Breast epithelium (tissue), 4 donors: ENCODE results near the gene LMNTD2. TPM values are rescaled to one million over a fixed set of nuclear protein-coding genes. Genes with fewer than 3 reads are reported as not detected.
"Not testable (repeated sequence)": the region's sequence is repeated elsewhere in the genome, so short reads cannot be mapped to it uniquely, and the experiment has no call there.

Experiments used
- DNase-seq, 2 donors: peaks; one replicate each; pipeline ENCODE4 v3.0.0-alpha.2; 2019; ENCODE audit warnings: low spot score in 2 of 2
- H3K27ac ChIP-seq, 2 donors: fragments of 200-600 bp; sonication (generic) in 1 of 2; one replicate each; pipeline ENCODE4 v1.5.1; 2016 to 2019; ENCODE audit warnings: mild to moderate bottlenecking in 1 of 2
- H3K27me3 ChIP-seq, 2 donors: fragments of 200-600 bp; sonication (generic) in 1 of 2; one replicate each; pipeline versions ENCODE4 v1.5.1 to v1.6.0; 2017 to 2019; ENCODE audit warnings: control low read depth in 1 of 2, mild to moderate bottlenecking in 1 of 2
- H3K36me3 ChIP-seq: fragments of 200-600 bp; one replicate; pipeline ENCODE4 v1.5.1; 2019
- H3K4me1 ChIP-seq, 2 donors: fragments of 200-600 bp; sonication (generic); one replicate each; pipeline ENCODE4 v1.5.1; 2016 to 2019; ENCODE audit warnings: control low read depth in 1 of 2
- H3K4me3 ChIP-seq, 3 donors: fragments of 200-600 bp; sonication (generic); 1 replicate in 2 of 3; 2 replicates in 1 of 3; pipeline ENCODE4 v1.5.1; 2016 to 2019; ENCODE audit warnings: mild to moderate bottlenecking in 3 of 3, moderate library complexity in 2 of 3
- H3K9me3 ChIP-seq, 2 donors: fragments of 200-600 bp; sonication (generic) in 1 of 2; one replicate each; pipeline ENCODE4 v1.5.1; 2016 to 2019; ENCODE audit warnings: control low read depth in 1 of 2
- POLR2A ChIP-seq: fragments of 450-650 bp; IDR thresholded peaks from one replicate; pipeline ENCODE4 v1.6.1; 2016; ENCODE audit warnings: antibody characterized with exemption, mild to moderate bottlenecking, moderate library complexity
- POLR2AphosphoS5 ChIP-seq, 3 donors: sonication (generic); formaldehyde crosslinking; IDR thresholded peaks; one replicate each; pipeline ENCODE4 v1.6.1; 2017; ENCODE audit warnings: antibody characterized with exemption in 3 of 3
- intact Hi-C: fragments of 100-400 bp; cut with DNase I; formaldehyde crosslinking; loops from one replicate; pipeline ENCODE4 v1.15.1; 2023; ENCODE audit warnings: low total_unique reads
- total RNA-seq, 3 donors: library from RNA; depleted of rRNA; stranded (reverse); fragments of >200 nt; gene quantifications; one replicate each; pipeline ENCODE4 v1.1.0, GENCODE V29; 2016
- TF ChIP-seq, protein P1 (sequence below), 3 donors: fragments of 450-650 bp; IDR thresholded peaks; one replicate each; pipeline ENCODE4 v1.5.1; 2016 to 2017; ENCODE audit warnings: antibody characterized with exemption in 3 of 3, mild to moderate bottlenecking in 3 of 3, moderate library complexity in 3 of 3

LMNTD2 gene
- total RNA-seq, 3 donors from 2014 or later, result 2.6 to 6.1 (median 5.2) TPM

- H3K4me1 ChIP-seq, result no peaks in the 10 kb centered on the region
- H3K36me3 ChIP-seq, result no peaks in the 10 kb centered on the region
- DNase-seq, result no peak
- peak overlapping the region in 2 of 3 donors; percentile 43 to 54 for H3K4me3 ChIP-seq
- no peaks in the 10 kb centered on the region for H3K9me3 ChIP-seq
- TF ChIP-seq, protein P1, sequence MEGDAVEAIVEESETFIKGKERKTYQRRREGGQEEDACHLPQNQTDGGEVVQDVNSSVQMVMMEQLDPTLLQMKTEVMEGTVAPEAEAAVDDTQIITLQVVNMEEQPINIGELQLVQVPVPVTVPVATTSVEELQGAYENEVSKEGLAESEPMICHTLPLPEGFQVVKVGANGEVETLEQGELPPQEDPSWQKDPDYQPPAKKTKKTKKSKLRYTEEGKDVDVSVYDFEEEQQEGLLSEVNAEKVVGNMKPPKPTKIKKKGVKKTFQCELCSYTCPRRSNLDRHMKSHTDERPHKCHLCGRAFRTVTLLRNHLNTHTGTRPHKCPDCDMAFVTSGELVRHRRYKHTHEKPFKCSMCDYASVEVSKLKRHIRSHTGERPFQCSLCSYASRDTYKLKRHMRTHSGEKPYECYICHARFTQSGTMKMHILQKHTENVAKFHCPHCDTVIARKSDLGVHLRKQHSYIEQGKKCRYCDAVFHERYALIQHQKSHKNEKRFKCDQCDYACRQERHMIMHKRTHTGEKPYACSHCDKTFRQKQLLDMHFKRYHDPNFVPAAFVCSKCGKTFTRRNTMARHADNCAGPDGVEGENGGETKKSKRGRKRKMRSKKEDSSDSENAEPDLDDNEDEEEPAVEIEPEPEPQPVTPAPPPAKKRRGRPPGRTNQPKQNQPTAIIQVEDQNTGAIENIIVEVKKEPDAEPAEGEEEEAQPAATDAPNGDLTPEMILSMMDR (IDR thresholded peaks at IDR 0.05), result no peak
- TF ChIP-seq POLR2AphosphoS5 (IDR thresholded peaks at IDR 0.05) (no peak), POLR2A (no peak)
- intact Hi-C loops, result no loop called here
- no peak overlapping the region for H3K27ac ChIP-seq
- no peaks in the 10 kb centered on the region for H3K27me3 ChIP-seq
These were observed 34.3 kb downstream of the LMNTD2 start for GRCh38 chr11:526192-526591.

DNA sequence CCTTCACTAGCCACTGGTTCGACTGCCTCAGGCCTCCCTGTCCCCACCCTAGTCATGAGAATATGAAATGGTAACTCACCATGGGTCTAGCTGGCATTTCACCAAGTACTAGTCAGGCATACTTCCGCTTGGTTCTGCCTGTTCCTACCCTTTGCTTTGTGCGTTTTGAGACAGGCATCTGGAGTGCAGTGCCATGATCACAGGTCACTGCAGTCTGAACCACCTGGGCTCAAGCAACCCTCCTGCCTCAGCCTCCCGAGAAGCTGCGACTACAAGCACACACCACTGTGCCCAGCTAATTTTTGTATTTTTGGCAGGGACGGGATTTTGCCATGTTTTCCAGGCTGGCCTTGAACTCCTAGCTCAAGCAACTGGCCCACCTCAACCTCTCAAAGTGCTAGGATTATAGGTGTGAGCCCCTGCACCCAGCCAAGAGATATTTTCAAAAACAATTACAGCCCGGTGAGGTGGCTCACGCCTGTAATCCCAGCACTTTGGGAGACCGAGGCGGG, 39.3 kb downstream of the LMNTD2 start:
- no peaks in the 10 kb centered on the region for H3K27me3 ChIP-seq

DNA sequence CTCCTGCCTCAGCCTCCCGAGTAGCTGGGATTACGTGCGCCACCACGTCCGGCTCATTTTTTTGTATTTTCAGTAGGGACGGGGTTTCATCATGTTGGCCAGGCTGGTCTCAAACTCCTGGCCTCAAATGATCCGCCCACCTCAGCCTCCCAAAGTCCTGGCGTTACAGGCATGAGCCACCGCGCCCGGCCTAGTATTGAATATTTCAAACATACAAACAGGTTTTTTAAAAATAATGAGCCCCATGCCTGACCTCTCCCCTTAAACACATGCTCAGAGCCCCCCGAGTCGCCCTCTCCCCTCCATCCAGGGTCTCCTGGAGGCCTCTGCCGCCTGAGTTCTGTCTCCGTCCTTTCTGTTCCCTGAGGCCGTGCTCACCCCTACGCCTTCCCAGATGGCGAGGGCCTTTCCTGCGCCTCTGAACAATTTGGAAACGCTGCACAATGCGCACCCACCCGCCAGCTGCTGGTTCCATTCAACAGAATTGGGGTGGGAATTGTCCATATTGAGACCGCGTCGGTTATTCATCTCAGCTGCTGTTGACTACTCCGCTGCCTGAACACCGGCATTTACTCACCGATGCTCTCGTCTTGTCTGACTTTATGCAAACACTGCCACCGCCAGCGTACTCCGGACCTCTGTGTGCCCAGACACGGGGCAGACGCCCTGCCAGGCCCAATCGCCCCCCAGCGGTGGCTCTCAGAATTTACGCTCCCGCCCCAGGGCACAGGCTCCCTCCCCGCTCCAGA, 39.9 kb downstream of the LMNTD2 start:
- Histone ChIP-seq H3K27me3 (no peaks in the 10 kb centered on the region), H3K36me3 (no peaks in the 10 kb centered on the region), H3K4me3 (no peak overlapping the region), H3K4me1 (no peaks in the 10 kb centered on the region), H3K27ac (no peak overlapping the region), H3K9me3 (peaks cover 7 to 9% of the 10 kb centered on the region in 2 donors)
- intact Hi-C loops, result no loop called here
- DNase-seq, result no peak
- TF ChIP-seq, protein P1 (IDR thresholded peaks at IDR 0.05), result no peak
- TF ChIP-seq POLR2A, result no peak
- TF ChIP-seq POLR2AphosphoS5 (IDR thresholded peaks at IDR 0.05), result no peak

More for the DNA sequence above, 39.3 kb downstream of the LMNTD2 start:
- DNase-seq, result no peak
- Histone ChIP-seq H3K27ac (no peak overlapping the region), H3K4me3 (no peak overlapping the region), H3K4me1 (no peaks in the 10 kb centered on the region), H3K36me3 (no peaks in the 10 kb centered on the region), H3K9me3 (peaks cover 7 to 8% of the 10 kb centered on the region in 2 donors)
- TF ChIP-seq POLR2AphosphoS5 (IDR thresholded peaks at IDR 0.05) (no peak), POLR2A (no peak)
- TF ChIP-seq, protein P1 (IDR thresholded peaks at IDR 0.05), result no peak
- intact Hi-C loops, result no loop called here

DNA sequence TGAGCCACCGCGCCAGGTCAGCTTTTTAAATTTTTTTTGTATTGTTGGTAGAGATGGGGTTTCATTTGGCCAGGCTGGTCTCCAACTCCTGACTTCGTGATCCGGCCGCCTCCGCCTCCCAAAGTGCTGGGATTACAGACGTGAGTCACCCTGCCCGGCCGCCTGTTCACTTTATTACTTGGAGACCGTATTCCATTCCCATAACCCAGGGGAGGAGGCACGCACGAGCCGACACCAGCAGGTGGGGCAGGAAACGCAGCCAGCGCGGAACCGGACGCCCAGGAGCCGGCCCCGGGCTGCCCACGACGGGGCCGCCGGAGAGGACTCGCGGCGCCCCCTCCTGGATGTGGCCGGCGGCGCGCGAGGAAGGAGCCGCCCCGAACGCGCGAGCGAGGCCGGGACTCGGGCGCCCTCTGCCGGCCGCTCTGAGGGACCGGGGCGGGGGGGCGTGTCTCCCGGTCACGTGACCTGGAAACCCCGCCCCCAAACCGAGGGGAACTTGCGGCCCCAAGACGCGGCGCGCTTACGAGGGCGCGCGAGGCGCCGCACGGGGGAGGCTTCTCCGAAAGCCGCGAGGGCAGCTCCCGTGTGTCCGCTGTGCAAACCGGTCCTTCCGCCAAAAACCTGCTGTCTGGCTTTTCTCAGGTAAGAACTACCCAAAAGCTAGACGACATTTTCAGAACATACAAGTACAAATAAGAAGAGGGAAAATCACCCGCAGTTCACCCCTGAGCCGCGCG, 41.9 kb downstream of the LMNTD2 start:
- TF ChIP-seq POLR2AphosphoS5 (IDR thresholded peaks at IDR 0.05) (peak in 2 of 3 donors; percentile 43 to 49), POLR2A (no peak)
- TF ChIP-seq, protein P1 (IDR thresholded peaks at IDR 0.05), result peak; percentile 55 to 100 (median 81)
- peaks cover 7 to 9% of the 10 kb centered on the region in 2 donors for H3K9me3 ChIP-seq
- H3K4me1 ChIP-seq, result no peaks in the 10 kb centered on the region
- intact Hi-C loops, result no loop called here
- H3K27me3 ChIP-seq, result no peaks in the 10 kb centered on the region
- H3K27ac ChIP-seq, result peak overlapping the region; percentile 75 to 87
- DNase-seq, result peak; percentile 88 to 89
- H3K36me3 ChIP-seq, result no peaks in the 10 kb centered on the region
- peak overlapping the region in 2 of 3 donors; percentile 31 to 46 for H3K4me3 ChIP-seq

DNA sequence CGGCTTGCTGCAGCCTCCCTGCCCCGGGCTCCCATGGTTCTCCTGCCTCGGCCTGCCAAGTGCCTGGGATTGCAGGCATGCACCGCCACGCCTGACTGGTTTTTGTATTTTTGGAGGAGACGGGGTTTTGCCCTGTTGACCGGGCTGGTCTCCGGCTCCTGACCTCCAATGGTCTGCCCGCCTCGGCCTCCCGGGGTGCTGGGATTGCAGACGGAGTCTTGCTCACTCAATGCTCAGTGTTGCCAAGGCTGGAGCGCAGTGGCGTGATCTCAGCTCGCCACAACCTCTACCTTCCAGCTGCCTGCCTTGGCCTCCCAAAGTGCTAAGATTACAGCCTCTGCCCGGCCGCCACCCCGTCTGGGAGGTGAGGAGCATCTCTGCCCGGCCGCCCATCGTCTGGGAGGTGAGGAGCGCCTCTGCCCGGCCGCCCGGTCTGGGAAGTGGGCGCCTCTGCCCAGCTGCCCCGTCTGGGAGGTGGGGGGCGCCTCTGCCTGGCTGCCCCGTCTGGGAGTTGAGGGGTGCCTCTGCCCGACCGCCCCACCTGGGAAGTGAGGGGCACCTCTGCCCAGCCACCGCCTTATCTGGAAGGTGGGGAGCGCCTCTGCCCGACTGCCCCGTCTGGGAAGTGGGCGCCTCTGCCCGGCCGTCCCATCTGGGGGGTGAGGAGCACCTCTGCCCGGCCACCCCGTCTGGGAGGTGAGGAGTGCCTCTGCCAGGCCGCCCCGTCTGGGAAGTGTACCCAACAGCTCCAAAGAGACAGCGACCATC, 43.4 kb downstream of the LMNTD2 start:
- H3K27ac ChIP-seq, DNase-seq: not testable (repeated sequence)

More for the DNA sequence above, 43.4 kb downstream of the LMNTD2 start:
- intact Hi-C loops, H3K36me3 ChIP-seq, H3K9me3 ChIP-seq, H3K4me3 ChIP-seq, H3K4me1 ChIP-seq, H3K27me3 ChIP-seq: not testable (repeated sequence)
